SK-N-SH (cell line): ENCODE results near the gene GSTM2. TPM values are rescaled to one million over a fixed set of nuclear protein-coding genes. Genes with fewer than 3 reads are reported as not detected.

ENCODE experiments used
- CTCF ChIA-PET: fragments of 300-600, 350-600 bp; formaldehyde crosslinking; extraction: SDS; loops from one replicate; lab custom pipeline; 2021; lab: Yijun Ruan, JAX
- POLR2A ChIA-PET: fragments of 350-600 bp; sonication (Branson Sonifier 250); formaldehyde crosslinking; extraction: SDS; loops from one replicate; lab custom pipeline; 2020; ENCODE audit warnings: antibody characterized with exemption, inconsistent platforms; lab: Yijun Ruan, JAX
- DNase-seq: peaks from one replicate; pipeline ENCODE4 v3.0.0; 2012
- H2AFZ ChIP-seq: fragments of 200-600 bp; sonication (generic); 2 replicates; pipeline ENCODE4 v1.8.1; 2016; ENCODE audit warnings: antibody characterized with exemption, mild to moderate bottlenecking, low read depth
- H3F3A ChIP-seq: fragments of 200-600 bp; sonication (generic); replicated peaks from 2 replicates; pipeline ENCODE3; 2016; ENCODE audit warnings: antibody characterized with exemption, mild to moderate bottlenecking; ENCODE audit not compliant: insufficient read depth
- H3K27ac ChIP-seq, 2 experiments: fragments of 200-500 bp in 1 of 2; fragments of 200-600 bp in 1 of 2; sonication (Bioruptor generic) in 1 of 2; sonication (generic), shearing (Covaris generic) in 1 of 2; 2 replicates each; pipeline versions ENCODE4 v1.5.1 to v1.6.1; 2014 to 2016; ENCODE audit warnings: low read depth in 2 of 2, inconsistent platforms in 1 of 2, low read length in 1 of 2, mild to moderate bottlenecking in 1 of 2, mixed read lengths in 1 of 2
- H3K27me3 ChIP-seq: fragments of 200-600 bp; sonication (generic), shearing (Covaris generic); 2 replicates; pipeline ENCODE4 v1.6.1; 2016; ENCODE audit warnings: mixed run types; ENCODE audit not compliant: insufficient read depth
- H3K36me3 ChIP-seq, 2 experiments: fragments of 200-500 bp in 1 of 2; fragments of 200-600 bp in 1 of 2; sonication (Bioruptor generic) in 1 of 2; sonication (generic) in 1 of 2; replicated peaks in 1 of 2; 2 replicates each; pipeline versions ENCODE3 to v1.5.1; 2014 to 2016; ENCODE audit warnings: low read length in 1 of 2, mild to moderate bottlenecking in 1 of 2; ENCODE audit not compliant: insufficient read depth in 2 of 2, control insufficient read depth in 1 of 2
- H3K4me1 ChIP-seq, 2 experiments: fragments of 200-500 bp in 1 of 2; fragments of 200-600 bp in 1 of 2; sonication (Bioruptor generic) in 1 of 2; sonication (generic), shearing (Covaris generic) in 1 of 2; 2 replicates each; pipeline versions ENCODE4 v1.5.1 to v1.6.1; 2014 to 2016; ENCODE audit warnings: low read depth in 1 of 2, low read length in 1 of 2, mixed run types in 1 of 2; ENCODE audit not compliant: insufficient read depth in 2 of 2, control insufficient read depth in 1 of 2
- H3K4me2 ChIP-seq: fragments of 200-600 bp; sonication (generic), shearing (Covaris generic); 2 replicates; pipeline ENCODE4 v1.6.1; 2017; ENCODE audit warnings: mixed run types
- H3K4me3 ChIP-seq, 2 experiments: fragments of 200-500 bp in 1 of 2; fragments of 200-600 bp in 1 of 2; sonication (Bioruptor generic) in 1 of 2; sonication (generic), shearing (Covaris generic) in 1 of 2; 2 replicates each; pipeline versions ENCODE4 v1.5.1 to v1.8.1; 2014 to 2016; ENCODE audit warnings: low read depth in 2 of 2, inconsistent platforms in 1 of 2, low read length in 1 of 2, mild to moderate bottlenecking in 1 of 2, mixed read lengths in 1 of 2, moderate library complexity in 1 of 2
- H3K79me2 ChIP-seq: fragments of 200-600 bp; sonication (generic); 2 replicates; pipeline ENCODE4 v1.8.1; 2017; ENCODE audit warnings: mild to moderate bottlenecking; ENCODE audit not compliant: insufficient read depth
- H3K9ac ChIP-seq: fragments of 200-600 bp; sonication (generic); 2 replicates; pipeline ENCODE4 v1.6.1; 2017; ENCODE audit warnings: mixed run types
- H3K9me2 ChIP-seq: fragments of 200-600 bp; sonication (generic); 2 replicates; pipeline ENCODE4 v1.6.1; 2017; ENCODE audit warnings: mixed run types
- H3K9me3 ChIP-seq: fragments of 200-600 bp; sonication (generic); 2 replicates; pipeline ENCODE4 v1.6.1; 2017; ENCODE audit warnings: mixed run types, mild to moderate bottlenecking, moderate library complexity
- H4K20me1 ChIP-seq: fragments of 200-600 bp; sonication (generic); 2 replicates; pipeline ENCODE4 v1.6.1; 2017; ENCODE audit warnings: mild to moderate bottlenecking, mixed run types; ENCODE audit not compliant: insufficient read depth
- CHD2 ChIP-seq: fragments of 150-350 bp; IDR thresholded peaks from 2 replicates; pipeline ENCODE4 v1.6.1; 2018; ENCODE audit warnings: low read length; ENCODE audit not compliant: partially characterized antibody
- CTCF ChIP-seq: fragments of 200-600 bp; sonication (generic); IDR thresholded peaks from 2 replicates; pipeline ENCODE4 v1.6.1; 2017; ENCODE audit warnings: antibody characterized with exemption, mild to moderate bottlenecking, moderate library complexity
- EZH2phosphoT487 ChIP-seq: fragments of 200-600 bp; sonication (generic); IDR thresholded peaks from 2 replicates; pipeline ENCODE4 v1.6.1; 2017; ENCODE audit warnings: low read depth, mixed run types, mild to moderate bottlenecking, antibody characterized with exemption, moderate library complexity, borderline replicate concordance
- FOSL2 ChIP-seq: IDR thresholded peaks from 2 replicates; pipeline ENCODE4 v1.4.0; 2012; ENCODE audit warnings: low read depth, mild to moderate bottlenecking, moderate library complexity, borderline replicate concordance
- FOXM1 ChIP-seq: IDR thresholded peaks from 2 replicates; pipeline ENCODE4 v1.4.0; 2012; ENCODE audit warnings: low read depth, mild to moderate bottlenecking
- GABPA ChIP-seq: IDR thresholded peaks from 2 replicates; pipeline ENCODE4 v1.4.0; 2012; ENCODE audit warnings: low read depth, mild to moderate bottlenecking
- GATA2 ChIP-seq: sonication (generic); formaldehyde crosslinking; IDR thresholded peaks from 2 replicates; pipeline ENCODE4 v1.5.0; 2020; ENCODE audit warnings: mild to moderate bottlenecking, missing genetic modification reagents
- JUND ChIP-seq: IDR thresholded peaks from 2 replicates; pipeline ENCODE4 v1.4.0; 2012
- MAX ChIP-seq: IDR thresholded peaks from 2 replicates; pipeline ENCODE4 v1.4.0; 2012; ENCODE audit warnings: low read depth
- MEF2A ChIP-seq: IDR thresholded peaks from 2 replicates; pipeline ENCODE4 v1.4.0; 2012; ENCODE audit warnings: low read depth, borderline replicate concordance
- MXI1 ChIP-seq: IDR thresholded peaks from 2 replicates; pipeline ENCODE4 v1.6.1; 2012; ENCODE audit warnings: mild to moderate bottlenecking, low read depth, low read length, improper control_type of control experiment
- NFIC ChIP-seq: IDR thresholded peaks from 2 replicates; pipeline ENCODE4 v1.4.0; 2012; ENCODE audit warnings: borderline replicate concordance
- NRF1 ChIP-seq: IDR thresholded peaks from 2 replicates; pipeline ENCODE4 v1.6.1; 2012; ENCODE audit warnings: low read depth, mild to moderate bottlenecking, low read length
- POLR2AphosphoS5 ChIP-seq: IDR thresholded peaks from 2 replicates; pipeline ENCODE4 v1.6.1; 2012; ENCODE audit warnings: low read depth, low read length
- RAD21 ChIP-seq: IDR thresholded peaks from 2 replicates; pipeline ENCODE4 v1.6.1; 2012; ENCODE audit warnings: mild to moderate bottlenecking, low read length
- RXRA ChIP-seq: IDR thresholded peaks from 2 replicates; pipeline ENCODE4 v1.4.0; 2012; ENCODE audit warnings: low read depth, mild to moderate bottlenecking, borderline replicate concordance
- TCF12 ChIP-seq: IDR thresholded peaks from 2 replicates; pipeline ENCODE4 v1.4.0; 2012
- WGBS: methylation state at CpG from one replicate; pipeline ENCODE4 v1.1.6; 2017; ENCODE audit warnings: low lambda C conversion rate; 5-methylcytosine and 5-hydroxymethylcytosine counted together
- polyA plus RNA-seq, 3 experiments: library from polyadenylated mRNA; depleted of rRNA; stranded (reverse); fragments of >200 nt; gene quantifications; 2 replicates each; pipeline ENCODE4 v1.2.3, GENCODE V29; 2012
- TF ChIP-seq, protein P1 (sequence below): fragments of 150-350 bp; IDR thresholded peaks from 2 replicates; pipeline ENCODE4 v1.6.1; 2017; ENCODE audit warnings: antibody characterized with exemption, low read length, low read depth, borderline replicate concordance
- TF ChIP-seq, protein P2 (sequence below): fragments of 150-350 bp; IDR thresholded peaks from 2 replicates; pipeline ENCODE4 v1.6.1; 2016; ENCODE audit warnings: mild to moderate bottlenecking, low read depth, low read length

The GSTM2 gene
- polyA plus RNA-seq, 1 of the 3 experiments (the other 2 are of a cell fraction) = 70.2 TPM

DNA sequence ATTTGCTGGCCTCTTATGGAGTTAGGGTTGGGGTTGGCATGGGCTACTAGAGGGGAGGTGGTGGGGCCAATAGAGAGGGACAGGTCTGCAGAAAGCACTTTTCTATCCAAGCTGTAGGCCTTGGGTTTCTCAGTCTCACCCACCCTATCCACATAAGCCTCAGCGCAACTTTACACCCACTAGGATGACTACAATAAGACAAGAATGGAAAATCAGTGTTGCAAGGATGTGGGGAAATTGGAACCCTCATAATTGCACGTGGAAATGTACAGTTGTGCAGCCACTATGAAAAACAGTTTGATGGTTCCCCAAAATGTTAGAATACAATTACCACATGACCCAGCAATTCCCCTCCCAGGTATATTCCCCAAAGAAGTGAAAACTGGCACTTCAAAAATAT is 26.0 kb upstream of the GSTM2 start:
- H4K20me1 ChIP-seq = no peaks in the 10 kb centered on the region
- H3F3A ChIP-seq = peaks cover 4% of the 10 kb centered on the region
- no peak for DNase-seq
- CTCF ChIA-PET = interaction anchor here (1.0 to 9.5 kb wide), 9 partner anchors 9 to 151 kb away, joined by 3 to 169 read pairs (median 35); partner anchors contain the start of gene GSTM4
- no peaks in the 10 kb centered on the region for H3K27me3 ChIP-seq
- no peaks in the 10 kb centered on the region for H3K79me2 ChIP-seq
- no peak overlapping the region for H3K4me3 ChIP-seq
- POLR2A ChIA-PET = interaction anchor here (4.9 kb wide), 1 partner anchor 93 kb away, joined by 44 read pairs; the partner anchor contains the start of gene GNAI3
- H3K36me3 ChIP-seq = no peaks in the 10 kb centered on the region
- H3K4me2 ChIP-seq = no peak overlapping the region
- no peaks in the 10 kb centered on the region for H3K9me2 ChIP-seq
- no peak overlapping the region for H2AFZ ChIP-seq
- H3K4me1 ChIP-seq = peaks cover 0 to 56% of the 10 kb centered on the region in 2 experiments; a peak in 2 of 4 replicates
- H3K9ac ChIP-seq = no peak overlapping the region
- no peak for TF ChIP-seq GABPA
- TF ChIP-seq MXI1 = no peak
- TF ChIP-seq TCF12 = no peak
- TF ChIP-seq POLR2AphosphoS5 = no peak
- TF ChIP-seq FOSL2 = no peak
- no peak for TF ChIP-seq NFIC
- no peak for TF ChIP-seq RAD21
- no peak for TF ChIP-seq MEF2A
- TF ChIP-seq, protein P1, sequence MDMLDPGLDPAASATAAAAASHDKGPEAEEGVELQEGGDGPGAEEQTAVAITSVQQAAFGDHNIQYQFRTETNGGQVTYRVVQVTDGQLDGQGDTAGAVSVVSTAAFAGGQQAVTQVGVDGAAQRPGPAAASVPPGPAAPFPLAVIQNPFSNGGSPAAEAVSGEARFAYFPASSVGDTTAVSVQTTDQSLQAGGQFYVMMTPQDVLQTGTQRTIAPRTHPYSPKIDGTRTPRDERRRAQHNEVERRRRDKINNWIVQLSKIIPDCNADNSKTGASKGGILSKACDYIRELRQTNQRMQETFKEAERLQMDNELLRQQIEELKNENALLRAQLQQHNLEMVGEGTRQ = no peak
- TF ChIP-seq FOXM1 = no peak
- no peak for TF ChIP-seq GATA2 (CRISPR knock-in tag)
- TF ChIP-seq MAX = no peak
- no peak for TF ChIP-seq CTCF
- no peak for TF ChIP-seq RXRA
- no peak for TF ChIP-seq EZH2phosphoT487
- WGBS = 86% methylated on average over 2 of the region's 2 CpGs
- peak overlapping the region in 1 of 2 experiments; percentile 98; a peak in 2 of 4 replicates for H3K27ac ChIP-seq
- no peaks in the 10 kb centered on the region for H3K9me3 ChIP-seq

GRCh38 chr1:109642626-109643025 is 25.2 kb upstream of the GSTM2 start:
- H4K20me1 ChIP-seq = no peaks in the 10 kb centered on the region
- H3K4me2 ChIP-seq = no peak overlapping the region
- no peak for DNase-seq
- no peaks in the 10 kb centered on the region for H3K36me3 ChIP-seq
- H3F3A ChIP-seq = peaks cover 4% of the 10 kb centered on the region
- peaks cover 0 to 48% of the 10 kb centered on the region in 2 experiments; a peak in 2 of 4 replicates for H3K4me1 ChIP-seq
- TF ChIP-seq RXRA (no peak), FOXM1 (no peak), NFIC (no peak), CHD2 (no peak), FOSL2 (no peak), NRF1 (no peak), JUND (no peak)
- TF ChIP-seq, protein P1 = no peak
- TF ChIP-seq, protein P2, sequence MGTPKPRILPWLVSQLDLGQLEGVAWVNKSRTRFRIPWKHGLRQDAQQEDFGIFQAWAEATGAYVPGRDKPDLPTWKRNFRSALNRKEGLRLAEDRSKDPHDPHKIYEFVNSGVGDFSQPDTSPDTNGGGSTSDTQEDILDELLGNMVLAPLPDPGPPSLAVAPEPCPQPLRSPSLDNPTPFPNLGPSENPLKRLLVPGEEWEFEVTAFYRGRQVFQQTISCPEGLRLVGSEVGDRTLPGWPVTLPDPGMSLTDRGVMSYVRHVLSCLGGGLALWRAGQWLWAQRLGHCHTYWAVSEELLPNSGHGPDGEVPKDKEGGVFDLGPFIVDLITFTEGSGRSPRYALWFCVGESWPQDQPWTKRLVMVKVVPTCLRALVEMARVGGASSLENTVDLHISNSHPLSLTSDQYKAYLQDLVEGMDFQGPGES = no peak
- no peaks in the 10 kb centered on the region for H3K79me2 ChIP-seq
- ChIA-PET POLR2A (no interaction called here), CTCF (interaction anchor here (1.0 to 11.4 kb wide), 6 partner anchors 15 to 342 kb away, joined by 3 to 297 read pairs (median 4); partner anchors contain the start of genes AHCYL1, GNAI3 and GPR61)
- no peak overlapping the region for H3K9ac ChIP-seq
- H3K27ac ChIP-seq = no peak overlapping the region
- WGBS = 50% methylated on average over 3 of the region's 3 CpGs
- H3K9me3 ChIP-seq = no peaks in the 10 kb centered on the region
- no peaks in the 10 kb centered on the region for H3K27me3 ChIP-seq
- no peaks in the 10 kb centered on the region for H3K9me2 ChIP-seq
- no peak overlapping the region for H2AFZ ChIP-seq
- H3K4me3 ChIP-seq = no peak overlapping the region
